Erythroblast (primary cell): ENCODE results near the gene DNAH14.

Experiments used
- GATA1 ChIP-seq: IDR thresholded peaks from 2 replicates; pipeline ENCODE4 v1.6.1; 2011; ENCODE audit warnings: low read depth, mild to moderate bottlenecking, control low read depth, low read length, moderate library complexity
- POLR2A ChIP-seq: IDR thresholded peaks from 2 replicates; pipeline ENCODE4 v1.6.1; 2011; ENCODE audit warnings: mild to moderate bottlenecking, low read length

- TF ChIP-seq POLR2A (no peak), GATA1 (no peak)
These were observed 436.5 kb downstream of the DNAH14 start for GRCh38 chr1:225366018-225366417.
